Measurements from ENCODE around the gene UNC13D.

Gene UNC13D

GRCh38 chr17:75881678-75882454, 37.7 kb upstream of the UNC13D start:
- Histone ChIP-seq H3K36me3 (ENCODE audit: control insufficient read depth in 1 of 2, insufficient read depth in 2 of 2, low read length in 2 of 2) (peaks cover 0 to under 1% of the 10 kb centered on the region in 2 donors), H3K4me1 (ENCODE audit: control insufficient read depth in 1 of 2, insufficient read depth in 2 of 2, low read length in 2 of 2) (peaks cover under 1 to 7% of the 10 kb centered on the region in 2 donors), H3K27ac (ENCODE audit: low read length) (no peak overlapping the region), H3K4me3 (ENCODE audit: low read depth in 1 of 2, low read length in 2 of 2) (no peak overlapping the region), H3K9me3 (ENCODE audit: control insufficient read depth in 1 of 2, low read length in 2 of 2) (no peaks in the 10 kb centered on the region), H3K27me3 (ENCODE audit: low read depth, low read length) (no peaks in the 10 kb centered on the region)

- Histone ChIP-seq H3K4me1 (ENCODE audit: control insufficient read depth in 1 of 2, insufficient read depth in 2 of 2, low read length in 2 of 2) (peaks cover 14 to 23% of the 10 kb centered on the region in 2 donors), H3K9me3 (ENCODE audit: control insufficient read depth in 1 of 2, low read length in 2 of 2) (no peaks in the 10 kb centered on the region), H3K27ac (ENCODE audit: low read length) (no peak overlapping the region), H3K36me3 (ENCODE audit: control insufficient read depth in 1 of 2, insufficient read depth in 2 of 2, low read length in 2 of 2) (peaks cover 2 to 10% of the 10 kb centered on the region in 2 donors), H3K27me3 (ENCODE audit: low read depth, low read length) (no peaks in the 10 kb centered on the region), H3K4me3 (ENCODE audit: low read depth in 1 of 2, low read length in 2 of 2) (no peak overlapping the region)
Observed at GRCh38 chr17:75880266-75880665, 36.1 kb upstream of the UNC13D start.

GRCh38 chr17:75878174-75878998, 34.2 kb upstream of the UNC13D start, which contains the start of gene TRIM47:
TSS of gene TRIM47 (minus strand) at chr17:75878581. CDS start at chr17:75878548, 33 bp downstream.
- H3K36me3 ChIP-seq (ENCODE audit: control insufficient read depth in 1 of 2, insufficient read depth in 2 of 2, low read length in 2 of 2) = peaks cover 14 to 26% of the 10 kb centered on the region in 2 donors
- H3K4me1 ChIP-seq (ENCODE audit: control insufficient read depth in 1 of 2, insufficient read depth in 2 of 2, low read length in 2 of 2) = peaks cover 15 to 42% of the 10 kb centered on the region in 2 donors
- peak within 1 kb of the TSS; percentile 96 for H3K27ac ChIP-seq (ENCODE audit: low read length)
- H3K9me3 ChIP-seq (ENCODE audit: control insufficient read depth in 1 of 2, low read length in 2 of 2) = no peaks in the 10 kb centered on the region
- no peaks in the 10 kb centered on the region for H3K27me3 ChIP-seq (ENCODE audit: low read depth, low read length)
- peak within 1 kb of the TSS; percentile 77 to 90 for H3K4me3 ChIP-seq (ENCODE audit: low read depth in 1 of 2, low read length in 2 of 2)

GRCh38 chr17:75877752-75878173, 33.6 kb upstream of the UNC13D start:
- peak overlapping the region; percentile 96 for H3K27ac ChIP-seq (ENCODE audit: low read length)
- H3K27me3 ChIP-seq (ENCODE audit: low read depth, low read length) = no peaks in the 10 kb centered on the region
- peak overlapping the region; percentile 77 to 90 for H3K4me3 ChIP-seq (ENCODE audit: low read depth in 1 of 2, low read length in 2 of 2)
- no peaks in the 10 kb centered on the region for H3K9me3 ChIP-seq (ENCODE audit: control insufficient read depth in 1 of 2, low read length in 2 of 2)
- H3K36me3 ChIP-seq (ENCODE audit: control insufficient read depth in 1 of 2, insufficient read depth in 2 of 2, low read length in 2 of 2) = peaks cover 14 to 26% of the 10 kb centered on the region in 2 donors
- H3K4me1 ChIP-seq (ENCODE audit: control insufficient read depth in 1 of 2, insufficient read depth in 2 of 2, low read length in 2 of 2) = peaks cover 15 to 48% of the 10 kb centered on the region in 2 donors

- Histone ChIP-seq H3K27me3 (ENCODE audit: low read depth, low read length) (no peaks in the 10 kb centered on the region), H3K27ac (ENCODE audit: low read length) (peak overlapping the region; percentile 96), H3K36me3 (ENCODE audit: control insufficient read depth in 1 of 2, insufficient read depth in 2 of 2, low read length in 2 of 2) (peaks cover 14 to 26% of the 10 kb centered on the region in 2 donors), H3K9me3 (ENCODE audit: control insufficient read depth in 1 of 2, low read length in 2 of 2) (no peaks in the 10 kb centered on the region), H3K4me1 (ENCODE audit: control insufficient read depth in 1 of 2, insufficient read depth in 2 of 2, low read length in 2 of 2) (peaks cover 20 to 53% of the 10 kb centered on the region in 2 donors), H3K4me3 (ENCODE audit: low read depth in 1 of 2, low read length in 2 of 2) (peak overlapping the region; percentile 77 to 90)
Observed at GRCh38 chr17:75876938-75877751, 32.9 kb upstream of the UNC13D start.

- H3K27me3 ChIP-seq (ENCODE audit: low read depth, low read length) = no peaks in the 10 kb centered on the region
- peaks cover 20 to 53% of the 10 kb centered on the region in 2 donors for H3K4me1 ChIP-seq (ENCODE audit: control insufficient read depth in 1 of 2, insufficient read depth in 2 of 2, low read length in 2 of 2)
Observed at GRCh38 chr17:75876190-75876937, 32.2 kb upstream of the UNC13D start.

GRCh38 chr17:75875940-75876189, 31.7 kb upstream of the UNC13D start:
- peaks cover 14 to 26% of the 10 kb centered on the region in 2 donors for H3K36me3 ChIP-seq (ENCODE audit: control insufficient read depth in 1 of 2, insufficient read depth in 2 of 2, low read length in 2 of 2)
- no peaks in the 10 kb centered on the region for H3K27me3 ChIP-seq (ENCODE audit: low read depth, low read length)
- peak overlapping the region; percentile 96 for H3K27ac ChIP-seq (ENCODE audit: low read length)
- H3K9me3 ChIP-seq (ENCODE audit: control insufficient read depth in 1 of 2, low read length in 2 of 2) = no peaks in the 10 kb centered on the region
- peak overlapping the region; percentile 77 to 90 for H3K4me3 ChIP-seq (ENCODE audit: low read depth in 1 of 2, low read length in 2 of 2)
- H3K4me1 ChIP-seq (ENCODE audit: control insufficient read depth in 1 of 2, insufficient read depth in 2 of 2, low read length in 2 of 2) = peaks cover 20 to 53% of the 10 kb centered on the region in 2 donors

More at GRCh38 chr17:75876190-75876937, 32.2 kb upstream of the UNC13D start:
- peaks cover 14 to 26% of the 10 kb centered on the region in 2 donors for H3K36me3 ChIP-seq (ENCODE audit: control insufficient read depth in 1 of 2, insufficient read depth in 2 of 2, low read length in 2 of 2)
- peak overlapping the region; percentile 77 to 90 for H3K4me3 ChIP-seq (ENCODE audit: low read depth in 1 of 2, low read length in 2 of 2)
- H3K9me3 ChIP-seq (ENCODE audit: control insufficient read depth in 1 of 2, low read length in 2 of 2) = no peaks in the 10 kb centered on the region
- peak overlapping the region; percentile 96 for H3K27ac ChIP-seq (ENCODE audit: low read length)

GRCh38 chr17:75875182-75875939, 31.2 kb upstream of the UNC13D start:
- Histone ChIP-seq H3K27me3 (ENCODE audit: low read depth, low read length) (no peaks in the 10 kb centered on the region), H3K9me3 (ENCODE audit: control insufficient read depth in 1 of 2, low read length in 2 of 2) (no peaks in the 10 kb centered on the region), H3K4me3 (ENCODE audit: low read depth in 1 of 2, low read length in 2 of 2) (peak overlapping the region; percentile 77 to 90), H3K27ac (ENCODE audit: low read length) (peak overlapping the region; percentile 96), H3K4me1 (ENCODE audit: control insufficient read depth in 1 of 2, insufficient read depth in 2 of 2, low read length in 2 of 2) (peaks cover 20 to 58% of the 10 kb centered on the region in 2 donors), H3K36me3 (ENCODE audit: control insufficient read depth in 1 of 2, insufficient read depth in 2 of 2, low read length in 2 of 2) (peaks cover 14 to 26% of the 10 kb centered on the region in 2 donors)

GRCh38 chr17:75874323-75875181, 30.3 kb upstream of the UNC13D start:
- peak overlapping the region in 1 of 2 donors; percentile 90 for H3K4me3 ChIP-seq (ENCODE audit: low read depth in 1 of 2, low read length in 2 of 2)
- peaks cover 24 to 64% of the 10 kb centered on the region in 2 donors for H3K4me1 ChIP-seq (ENCODE audit: control insufficient read depth in 1 of 2, insufficient read depth in 2 of 2, low read length in 2 of 2)
- peak overlapping the region; percentile 96 for H3K27ac ChIP-seq (ENCODE audit: low read length)
- peaks cover 14 to 26% of the 10 kb centered on the region in 2 donors for H3K36me3 ChIP-seq (ENCODE audit: control insufficient read depth in 1 of 2, insufficient read depth in 2 of 2, low read length in 2 of 2)
- H3K27me3 ChIP-seq (ENCODE audit: low read depth, low read length) = no peaks in the 10 kb centered on the region
- H3K9me3 ChIP-seq (ENCODE audit: control insufficient read depth in 1 of 2, low read length in 2 of 2) = no peaks in the 10 kb centered on the region
